Endothelial cell of umbilical vein (primary cell): ENCODE measurements around the gene OR2L8. TPM values are rescaled to one million over a fixed set of nuclear protein-coding genes. Genes with fewer than 3 reads are reported as not detected.

ENCODE experiments used
- BruUV-seq: library from RNA; stranded (reverse); fragments of 400-500 nt; replicated peaks from 2 replicates; lab custom pipeline; 2021; lab: Mats Ljungman, UMichigan
- CTCF ChIA-PET: fragments of 300-600, 350-600 bp; sonication (Branson Sonifier 250); formaldehyde crosslinking; loops from one replicate; lab custom pipeline; 2021; ENCODE audit warnings: antibody characterized with exemption, inconsistent platforms; lab: Charles Lee
- POLR2A ChIA-PET: fragments of 300-600, 350-600 bp; sonication (Branson Sonifier 250); formaldehyde crosslinking; loops from one replicate; lab custom pipeline; 2021; ENCODE audit warnings: antibody characterized with exemption, inconsistent platforms; lab: Charles Lee
- DNase-seq: peaks from one replicate; pipeline ENCODE4 v3.0.0-alpha.2; 2011; ENCODE audit warnings: low read depth, low spot score
- FAIRE-seq: peaks from 2 replicates; lab custom pipeline; 2011; peaks lifted over from hg19 to GRCh38; lab: Jason Lieb, UNC
- H2AFZ ChIP-seq: 2 replicates; pipeline ENCODE4 v1.6.0; 2012; ENCODE audit warnings: low read depth, low read length, control low read depth, inconsistent platforms
- H3K27ac ChIP-seq: 2 replicates; pipeline ENCODE4 v1.5.1; 2011; ENCODE audit warnings: low read depth, mild to moderate bottlenecking, control low read depth, low read length, moderate library complexity; ENCODE audit not compliant: insufficient read depth
- H3K27me3 ChIP-seq, 2 experiments: 2 replicates each; pipeline versions ENCODE4 v1.6.0 to v1.6.1; 2011; ENCODE audit warnings: low read length in 2 of 2, mixed read lengths in 1 of 2; ENCODE audit not compliant: control insufficient read depth in 2 of 2, insufficient read depth in 2 of 2
- H3K36me3 ChIP-seq, 2 experiments: 2 replicates in 1 of 2; 3 replicates in 1 of 2; pipeline ENCODE4 v1.5.1; 2011; ENCODE audit warnings: low read length in 2 of 2, mild to moderate bottlenecking in 1 of 2, moderate library complexity in 1 of 2; ENCODE audit not compliant: control insufficient read depth in 2 of 2, insufficient read depth in 2 of 2; ENCODE audit errors: extremely low read depth in 1 of 2
- H3K4me1 ChIP-seq: 3 replicates; pipeline ENCODE4 v1.5.1; 2011; ENCODE audit warnings: mild to moderate bottlenecking, low read length; ENCODE audit not compliant: control insufficient read depth, insufficient read depth; ENCODE audit errors: extremely low read depth
- H3K4me2 ChIP-seq: 2 replicates; pipeline ENCODE4 v1.6.1; 2011; ENCODE audit warnings: low read length, control low read depth, mixed read lengths; ENCODE audit not compliant: insufficient read depth
- H3K4me3 ChIP-seq, 3 experiments: fragments of 200-600 bp in 1 of 3; sonication (generic), shearing (Covaris generic) in 1 of 3; replicated peaks in 1 of 3; 2 replicates each; pipeline ENCODE4 v1.5.1; 2011 to 2016; ENCODE audit warnings: control low read depth in 3 of 3, low read length in 3 of 3, mild to moderate bottlenecking in 2 of 3, inconsistent platforms in 1 of 3, low read depth in 1 of 3, moderate library complexity in 1 of 3; ENCODE audit not compliant: insufficient read depth in 1 of 3
- H3K79me2 ChIP-seq: 2 replicates; pipeline ENCODE4 v1.6.0; 2012; ENCODE audit warnings: low read length, inconsistent platforms; ENCODE audit not compliant: control insufficient read depth, insufficient read depth
- H3K9ac ChIP-seq: replicated peaks from 2 replicates; pipeline ENCODE3; 2011; ENCODE audit warnings: low read length, control low read depth; ENCODE audit not compliant: insufficient read depth; ENCODE audit errors: extremely low read depth
- H3K9me1 ChIP-seq: replicated peaks from 3 replicates; pipeline ENCODE4 v1.6.0; 2011; ENCODE audit warnings: mild to moderate bottlenecking, low read length; ENCODE audit not compliant: control insufficient read depth, insufficient read depth; ENCODE audit errors: extremely low read depth
- H3K9me3 ChIP-seq: replicated peaks from 2 replicates; pipeline ENCODE4 v1.5.1; 2012; ENCODE audit warnings: low read length, inconsistent platforms; ENCODE audit not compliant: control insufficient read depth, insufficient read depth
- H4K20me1 ChIP-seq: replicated peaks from 2 replicates; pipeline ENCODE3; 2011; ENCODE audit warnings: mild to moderate bottlenecking, low read length; ENCODE audit not compliant: control insufficient read depth, insufficient read depth; ENCODE audit errors: extremely low read depth
- CTCF ChIP-seq, 2 donors: IDR thresholded peaks; 1 replicate in 1 of 2; 2 replicates in 1 of 2; pipeline ENCODE4 v1.5.1; 2011; ENCODE audit warnings: low read length in 2 of 2, mild to moderate bottlenecking in 2 of 2, moderate library complexity in 2 of 2, control low read depth in 1 of 2, inconsistent platforms in 1 of 2, low read depth in 1 of 2; ENCODE audit not compliant: insufficient read depth in 1 of 2; ENCODE audit errors: extremely low read depth in 1 of 2
- EZH2 ChIP-seq: IDR thresholded peaks from 2 replicates; pipeline ENCODE4 v1.6.1; 2012; ENCODE audit warnings: borderline replicate concordance, low read depth, mild to moderate bottlenecking, moderate library complexity, low read length, inconsistent platforms; ENCODE audit not compliant: severe bottlenecking
- FOS ChIP-seq: IDR thresholded peaks from 2 replicates; pipeline ENCODE4 v1.6.1; 2011; ENCODE audit warnings: mild to moderate bottlenecking, low read length, moderate library complexity, borderline replicate concordance; ENCODE audit not compliant: insufficient read depth
- GATA2 ChIP-seq: IDR thresholded peaks from 2 replicates; pipeline ENCODE4 v1.7.0; 2011; ENCODE audit warnings: low read depth, mild to moderate bottlenecking, moderate library complexity, mixed read lengths, low read length; ENCODE audit not compliant: insufficient read length, insufficient read depth
- JUN ChIP-seq: IDR thresholded peaks from 2 replicates; pipeline ENCODE4 v1.6.1; 2011; ENCODE audit warnings: borderline replicate concordance, low read depth; ENCODE audit not compliant: insufficient read length, insufficient read depth
- MYC ChIP-seq: IDR thresholded peaks from one replicate; pipeline ENCODE4 v1.6.1; 2011; ENCODE audit warnings: mild to moderate bottlenecking, low read depth, low read length
- POLR2A ChIP-seq: IDR thresholded peaks from 2 replicates; pipeline ENCODE4 v1.6.1; 2012; ENCODE audit warnings: low read depth, mild to moderate bottlenecking, control low read depth, low read length
- POLR2AphosphoS5 ChIP-seq: IDR thresholded peaks from 2 replicates; pipeline ENCODE4 v1.6.1; 2012; ENCODE audit warnings: low read depth, mild to moderate bottlenecking, control low read depth, low read length, moderate library complexity; ENCODE audit not compliant: insufficient read depth
- dilution Hi-C: fragments of 300-500 bp; cut with MboI; formaldehyde crosslinking; loops from one replicate; pipeline ENCODE4 v1.15.0; 2019; ENCODE audit warnings: low sequenced_read_pairs; ENCODE audit not compliant: extremely low pct_ligation_motif_present
- intact Hi-C: fragments of 100-400 bp; cut with micrococcal nuclease; formaldehyde crosslinking; loops from one replicate; pipeline ENCODE4 v1.10.0; 2022
- polyA plus RNA-seq, 4 experiments: library from polyadenylated mRNA; depleted of rRNA in 3 of 4; stranded (reverse) in 3 of 4; unstranded in 1 of 4; fragments of >200 nt; gene quantifications; 2 replicates each; pipeline versions ENCODE4 v1.2.1 to v1.2.3, GENCODE V29; 2011 to 2012; ENCODE audit warnings: missing spikeins in 1 of 4
- total RNA-seq: library from RNA; stranded (reverse); gene quantifications from 2 replicates; pipeline ENCODE4 v1.2.3, GENCODE V29; 2021
- TF ChIP-seq, protein P1 (sequence below): IDR thresholded peaks from 2 replicates; pipeline ENCODE4 v1.6.1; 2011; ENCODE audit not compliant: insufficient read depth, insufficient read length

OR2L8 gene
- total and polyA plus RNA-seq, 2 donors (not counting 3 experiments of a cell fraction or from before 2014, with no cell fraction given): not detected

GRCh38 chr1:247942624-247943023, 6.0 kb upstream of the OR2L8 start:
- H3K9me1 ChIP-seq: no peaks in the 10 kb centered on the region
- intact Hi-C loops: no loop called here
- no peak overlapping the region for H3K4me3 ChIP-seq
- BruUV-seq: no TSS peak
- no peaks in the 10 kb centered on the region for H3K79me2 ChIP-seq
- FAIRE-seq (no peak), DNase-seq (no peak)
- dilution Hi-C loops: no loop called here
- H3K27me3 ChIP-seq: no peaks in the 10 kb centered on the region
- POLR2A ChIA-PET: no interaction called here
- TF ChIP-seq CTCF (IDR thresholded peaks at IDR 0.05; ENCODE audit: extremely low read depth in 1 of 2, insufficient read depth in 1 of 2, low read depth in 1 of 2, low read length in 2 of 2) (no peak), POLR2AphosphoS5 (no peak)
- CTCF ChIA-PET: no interaction called here
- H3K4me2 ChIP-seq: no peak overlapping the region
- no peak overlapping the region for H3K27ac ChIP-seq
- no peaks in the 10 kb centered on the region for H3K4me1 ChIP-seq
- no peak overlapping the region for H2AFZ ChIP-seq
- H4K20me1 ChIP-seq: no peaks in the 10 kb centered on the region
- H3K9me3 ChIP-seq: no peaks in the 10 kb centered on the region
- H3K9ac ChIP-seq: no peak overlapping the region
- no peaks in the 10 kb centered on the region for H3K36me3 ChIP-seq

- Histone ChIP-seq H3K9me3 (no peaks in the 10 kb centered on the region), H3K27me3 (no peaks in the 10 kb centered on the region), H2AFZ (no peak overlapping the region), H3K9ac (no peak overlapping the region), H4K20me1 (no peaks in the 10 kb centered on the region), H3K4me2 (no peak overlapping the region), H3K36me3 (no peaks in the 10 kb centered on the region), H3K4me3 (no peak overlapping the region), H3K9me1 (no peaks in the 10 kb centered on the region), H3K4me1 (no peaks in the 10 kb centered on the region), H3K79me2 (no peaks in the 10 kb centered on the region), H3K27ac (no peak overlapping the region)
- FAIRE-seq: no peak
- POLR2A ChIA-PET: no interaction called here
- CTCF ChIA-PET: no interaction called here
- intact Hi-C loops (no loop called here), dilution Hi-C loops (no loop called here)
- TF ChIP-seq, protein P1, sequence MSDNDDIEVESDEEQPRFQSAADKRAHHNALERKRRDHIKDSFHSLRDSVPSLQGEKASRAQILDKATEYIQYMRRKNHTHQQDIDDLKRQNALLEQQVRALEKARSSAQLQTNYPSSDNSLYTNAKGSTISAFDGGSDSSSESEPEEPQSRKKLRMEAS: no peak
- TF ChIP-seq POLR2A (no peak), MYC (no peak), JUN (no peak), POLR2AphosphoS5 (no peak), EZH2 (no peak), FOS (no peak), CTCF (IDR thresholded peaks at IDR 0.05; ENCODE audit: extremely low read depth in 1 of 2, insufficient read depth in 1 of 2, low read depth in 1 of 2, low read length in 2 of 2) (no peak), GATA2 (no peak)
- BruUV-seq: no TSS peak
- no peak for DNase-seq
Measured at GRCh38 chr1:247953408-247953807, 4.8 kb downstream of the OR2L8 start.
